HL-60/S4 treated with phorbol 12-myristate 13-acetate at 8.2 ng/mL for 4 days and 3 days (cell line): ENCODE measurements around the gene LRRC56.
"Not testable (repeated sequence)": the region's sequence is repeated elsewhere in the genome, so short reads cannot be mapped to it uniquely, and the experiment has no call there.

Source experiments
- in situ Hi-C: fragments of 300-500 bp; cut with MboI; formaldehyde crosslinking; loops from 2 replicates; pipeline ENCODE4 v1.15.0; 2022; ENCODE audit warnings: low sequenced_read_pairs

Gene LRRC56

GRCh38 chr11:571802-572185 lies 34.5 kb downstream of the LRRC56 start:
- in situ Hi-C loops: no loop called here

GRCh38 chr11:573146-573759 lies 35.9 kb downstream of the LRRC56 start:
- in situ Hi-C loops: no loop called here

DNA sequence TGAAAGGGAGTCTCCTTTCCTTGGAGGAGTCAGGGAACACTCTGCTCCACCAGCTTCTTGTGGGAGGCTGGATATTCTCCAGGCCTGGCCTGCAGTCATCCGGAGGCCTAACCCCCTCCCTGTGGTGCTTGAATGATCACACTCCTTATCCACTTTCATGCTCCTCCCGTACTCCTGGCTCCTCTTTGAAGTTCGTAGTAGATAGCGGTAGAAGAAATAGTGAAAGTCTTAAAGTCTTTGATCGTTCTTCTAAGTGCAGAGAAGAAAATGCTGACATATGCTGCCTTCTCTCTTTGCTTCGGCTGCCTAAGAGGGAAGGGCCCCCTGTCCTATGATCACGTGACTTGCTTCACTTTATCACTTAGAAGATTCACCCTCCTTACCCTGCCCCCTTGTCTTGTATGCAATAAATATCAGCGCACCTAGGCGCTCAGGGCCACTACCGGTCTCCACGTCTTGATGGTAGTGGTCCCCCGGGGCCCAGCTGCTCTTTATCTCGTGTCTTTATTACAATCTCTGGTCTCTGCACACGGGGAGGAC lies 36.8 kb downstream of the LRRC56 start:
- in situ Hi-C loops: not testable (repeated sequence)

DNA sequence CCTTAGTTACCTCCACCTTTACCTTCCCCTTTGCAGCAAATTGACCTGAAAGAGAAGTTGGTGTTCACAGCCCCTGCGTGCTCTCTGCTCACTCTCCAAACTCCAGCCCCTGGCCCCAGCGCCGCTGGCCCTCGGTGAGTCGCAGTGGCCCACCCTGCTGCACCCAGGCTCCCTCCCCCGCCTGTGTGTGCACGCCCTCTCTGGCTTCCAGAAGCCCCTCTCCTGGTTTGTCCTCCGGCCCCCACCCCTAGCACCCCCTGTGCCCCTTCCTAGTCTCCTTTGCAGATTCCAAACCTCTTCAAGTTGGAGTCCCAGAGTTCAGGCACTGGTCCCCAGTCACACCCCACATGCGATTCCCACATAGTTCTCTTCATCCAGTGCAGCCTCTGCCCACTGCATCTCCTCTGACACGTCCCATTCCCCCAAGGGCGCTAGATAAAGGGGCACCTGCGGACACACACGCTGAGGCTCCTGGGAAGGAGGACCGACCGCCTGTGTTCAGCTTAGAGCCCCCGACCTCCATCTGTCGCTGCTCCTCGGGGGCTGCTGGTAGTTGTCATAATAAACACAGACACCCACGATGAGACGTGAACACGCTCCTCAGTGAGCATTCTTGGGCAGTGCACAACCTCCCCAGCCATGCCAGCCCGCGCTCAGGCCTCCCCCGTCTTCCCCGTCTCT lies 37.4 kb downstream of the LRRC56 start:
- in situ Hi-C loops: no loop called here

DNA sequence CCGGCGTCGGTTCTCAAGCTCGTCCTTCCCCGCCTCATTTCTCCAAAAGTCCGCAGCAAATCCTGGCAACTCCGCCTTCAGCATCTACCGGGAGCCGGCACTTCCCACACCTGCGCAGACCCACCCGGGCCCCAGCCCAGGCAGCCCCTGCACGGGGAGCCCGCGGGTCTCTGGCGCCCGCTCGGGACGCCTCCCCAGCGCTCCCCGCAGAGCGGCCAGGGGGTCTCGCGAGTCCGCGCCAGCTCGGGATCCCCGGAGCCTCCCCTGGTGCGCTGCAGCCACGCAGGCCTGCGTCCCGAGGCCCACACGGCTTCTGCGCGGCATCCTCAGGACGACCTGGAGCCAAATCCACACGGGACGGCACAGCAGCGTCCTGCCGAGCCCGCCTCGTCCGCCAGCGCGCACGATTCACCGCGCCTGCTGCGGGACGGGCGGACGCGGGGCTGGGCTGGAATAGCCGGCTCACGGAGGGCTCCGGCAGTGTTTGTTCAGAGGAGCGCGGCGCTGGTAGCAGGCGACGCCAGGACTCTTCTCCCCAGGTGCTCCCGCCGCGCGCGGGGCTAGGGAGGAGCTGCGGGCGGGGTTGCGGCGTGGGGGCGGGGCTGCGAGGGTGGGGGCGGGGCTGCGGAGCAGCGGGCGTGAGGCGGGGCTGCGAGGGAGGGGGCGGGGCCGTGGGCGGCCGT lies 38.1 kb downstream of the LRRC56 start:
- in situ Hi-C loops: no loop called here

DNA sequence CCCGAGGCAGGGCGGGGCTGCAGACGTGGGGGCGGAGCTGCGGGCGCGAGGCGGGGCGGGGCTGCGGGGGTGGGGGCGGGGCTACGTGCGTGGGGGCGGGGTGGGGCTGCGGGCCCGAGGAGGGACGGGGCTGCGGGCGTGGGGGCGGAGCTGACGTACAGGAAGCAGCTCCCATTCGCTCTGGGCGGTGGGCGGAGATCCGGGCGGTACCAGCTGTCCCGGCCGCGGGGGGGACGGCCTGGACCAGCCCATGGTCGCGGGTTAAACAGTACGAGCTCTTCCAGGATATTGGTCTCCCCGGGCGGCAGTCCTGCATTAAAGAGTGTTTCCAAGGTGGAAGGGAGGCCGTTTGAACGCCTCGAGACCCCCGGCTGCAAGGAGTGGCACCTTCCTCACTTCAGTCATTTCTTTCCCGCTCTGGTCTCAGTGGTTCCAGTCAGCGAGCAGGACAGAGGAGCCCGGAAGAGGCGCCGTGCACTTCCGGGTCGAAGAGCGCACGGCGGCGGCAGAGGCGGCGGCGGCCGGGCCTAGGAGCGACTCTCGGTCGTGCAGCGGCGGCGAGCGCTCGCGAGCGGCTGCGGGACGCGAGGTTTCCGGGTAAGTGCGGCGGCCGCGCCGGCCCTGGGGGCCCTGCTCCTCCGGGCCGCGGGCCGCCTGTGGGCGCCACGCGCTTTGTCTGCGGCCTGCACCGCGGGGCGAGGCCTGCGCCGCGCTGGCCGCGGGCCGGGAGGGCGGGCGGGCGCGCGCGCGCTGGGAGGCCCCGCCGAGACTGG lies 38.9 kb downstream of the LRRC56 start, which contains the start of gene PHRF1:
Gene PHRF1 (plus strand): TSS at position 475 of the 773 bp plus-strand sequence. CDS start 5,043 bp downstream, outside the sequence.
- in situ Hi-C loops: no loop called here

DNA sequence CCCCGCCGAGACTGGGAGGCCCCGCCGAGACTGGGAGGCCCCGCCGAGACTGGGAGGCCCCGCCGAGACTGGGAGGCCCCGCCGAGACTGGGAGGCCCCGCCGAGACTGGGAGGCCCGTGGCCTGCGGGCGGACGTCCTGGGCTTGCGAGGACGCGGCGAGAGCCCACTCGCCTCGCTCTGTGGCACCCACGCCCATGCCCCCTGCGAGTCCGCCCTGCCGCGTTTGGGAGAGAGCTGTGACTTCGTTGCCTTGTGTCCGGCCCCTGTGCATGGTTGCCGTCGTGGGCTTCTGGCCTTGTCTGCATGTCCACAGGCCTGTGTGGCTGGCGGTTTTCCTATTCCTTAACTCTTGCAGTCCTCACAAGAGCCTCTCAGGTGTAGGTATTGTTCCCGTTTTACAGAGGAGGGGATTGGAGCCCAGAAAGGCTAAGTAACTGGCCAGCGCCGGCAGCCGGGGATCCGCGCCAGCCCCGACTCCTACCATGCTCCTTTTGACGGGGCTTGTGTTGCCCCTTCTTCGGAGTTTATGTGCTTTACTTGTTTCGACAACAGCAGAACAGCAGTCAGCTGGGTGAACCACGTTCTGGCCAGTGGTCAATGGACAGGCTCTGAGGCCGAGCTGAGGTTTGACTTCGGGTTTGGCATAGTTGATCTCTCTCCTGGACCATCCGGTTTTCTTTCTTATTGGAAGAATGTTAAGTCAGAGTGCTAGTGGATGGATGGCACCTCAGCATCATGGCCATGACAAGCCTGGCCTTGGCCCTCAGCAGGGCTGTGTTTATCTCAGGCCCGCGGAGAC lies 39.7 kb downstream of the LRRC56 start:
- in situ Hi-C loops: no loop called here

GRCh38 chr11:577611-577894 lies 40.2 kb downstream of the LRRC56 start:
- in situ Hi-C loops: no loop called here

DNA sequence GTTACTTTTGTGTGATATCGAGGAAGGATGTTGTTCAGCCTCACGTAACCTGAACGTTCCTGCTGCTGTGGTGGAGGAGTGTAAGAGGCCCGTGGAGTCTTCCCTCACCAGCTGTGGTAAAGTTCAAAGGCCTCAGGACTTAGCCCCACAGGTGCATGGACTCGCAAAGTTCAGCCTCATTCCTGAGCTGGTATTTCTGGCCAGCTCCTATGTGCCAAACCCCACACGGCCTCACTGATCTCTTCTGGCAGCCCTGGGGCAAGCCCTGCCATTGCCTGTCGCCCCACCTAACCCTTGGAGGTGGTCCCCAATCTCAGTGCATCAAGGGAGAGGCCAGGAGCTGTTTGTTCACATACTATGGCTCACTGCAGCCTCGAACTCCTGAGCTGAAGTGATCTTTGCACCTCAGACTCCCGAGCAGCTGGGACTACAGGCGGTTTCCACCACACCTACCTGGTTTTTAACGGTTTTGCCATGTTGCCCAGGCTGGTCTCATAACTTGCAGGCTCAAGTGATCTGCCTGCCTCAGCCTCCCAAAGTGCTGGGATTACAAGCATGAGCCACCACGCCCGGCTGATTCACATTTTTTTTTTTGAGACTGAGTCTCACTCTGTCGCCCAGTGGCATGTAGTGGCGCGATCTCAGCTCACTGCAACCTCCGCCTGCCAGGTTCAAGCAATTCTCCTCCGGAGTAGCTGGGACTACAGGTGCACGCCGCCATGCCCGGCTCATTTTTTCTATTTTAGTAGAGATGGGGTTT lies 41.1 kb downstream of the LRRC56 start:
- in situ Hi-C loops: no loop called here

- in situ Hi-C loops: no loop called here
These were observed 42.7 kb downstream of the LRRC56 start for GRCh38 chr11:579830-580601.

GRCh38 chr11:581342-581741 lies 44.0 kb downstream of the LRRC56 start:
- in situ Hi-C loops: no loop called here

DNA sequence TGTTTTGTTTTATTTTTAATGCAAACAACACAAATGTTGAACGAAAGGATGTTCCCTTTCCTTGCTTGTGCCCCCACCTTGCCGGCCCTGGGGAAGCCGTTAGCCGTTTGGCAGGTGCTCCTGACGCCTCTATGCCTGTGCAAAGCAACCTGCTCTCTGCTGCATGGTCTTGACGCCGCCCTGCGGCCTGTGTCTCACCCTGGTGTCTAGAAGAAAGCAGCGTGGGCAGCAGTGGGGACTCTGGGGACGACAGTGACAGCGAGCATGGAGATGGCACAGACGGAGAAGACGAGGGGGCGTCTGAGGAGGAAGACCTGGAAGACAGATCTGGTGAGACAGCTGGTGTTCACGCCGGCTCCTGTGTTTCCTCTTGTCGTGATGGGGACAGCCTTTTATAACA lies 44.4 kb downstream of the LRRC56 start:
- in situ Hi-C loops: no loop called here

DNA sequence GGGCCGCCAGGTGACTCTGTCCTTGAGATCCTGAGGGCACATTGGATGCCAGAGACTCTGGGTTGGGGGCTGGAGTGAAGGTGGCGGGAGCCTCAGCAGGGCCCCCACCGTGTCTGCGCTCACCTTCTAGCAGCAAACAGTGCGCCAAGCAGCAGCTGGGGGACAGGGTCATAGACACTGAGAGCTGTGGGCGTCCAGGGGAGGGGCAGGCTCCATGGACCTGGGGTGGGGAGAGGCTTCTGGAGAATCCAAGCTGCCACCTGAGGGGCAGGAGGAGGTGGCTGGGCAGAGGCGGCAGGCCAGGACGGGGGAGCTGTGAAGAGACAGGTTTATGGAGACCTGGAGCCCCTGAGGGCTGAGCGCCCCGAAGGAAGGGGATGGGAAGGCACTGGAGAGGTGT lies 47.0 kb downstream of the LRRC56 start:
- in situ Hi-C loops: no loop called here

GRCh38 chr11:586376-587316 lies 49.3 kb downstream of the LRRC56 start:
- in situ Hi-C loops: no loop called here

- in situ Hi-C loops: no loop called here
These were observed 50.2 kb downstream of the LRRC56 start for GRCh38 chr11:587546-587945.

DNA sequence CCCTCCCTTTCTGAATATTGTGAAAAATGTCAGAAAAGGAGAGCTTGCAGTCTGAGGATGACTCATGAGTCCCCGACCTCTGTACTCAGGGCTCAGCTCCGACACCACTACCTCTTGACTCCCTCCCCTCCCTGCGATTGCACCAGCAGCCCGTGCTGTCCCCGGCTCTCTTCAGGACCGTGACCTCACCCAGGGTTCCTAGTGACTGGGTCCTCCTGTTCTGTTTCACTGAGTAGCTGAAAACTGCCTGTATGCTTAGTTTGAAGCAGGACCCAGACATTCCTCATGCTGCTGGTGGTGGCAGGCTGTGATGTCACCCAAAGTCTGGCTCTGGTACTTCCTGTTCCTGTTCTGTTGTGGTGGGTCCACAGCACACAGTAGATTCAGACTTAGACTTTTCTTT lies 50.7 kb downstream of the LRRC56 start:
- in situ Hi-C loops: no loop called here

DNA sequence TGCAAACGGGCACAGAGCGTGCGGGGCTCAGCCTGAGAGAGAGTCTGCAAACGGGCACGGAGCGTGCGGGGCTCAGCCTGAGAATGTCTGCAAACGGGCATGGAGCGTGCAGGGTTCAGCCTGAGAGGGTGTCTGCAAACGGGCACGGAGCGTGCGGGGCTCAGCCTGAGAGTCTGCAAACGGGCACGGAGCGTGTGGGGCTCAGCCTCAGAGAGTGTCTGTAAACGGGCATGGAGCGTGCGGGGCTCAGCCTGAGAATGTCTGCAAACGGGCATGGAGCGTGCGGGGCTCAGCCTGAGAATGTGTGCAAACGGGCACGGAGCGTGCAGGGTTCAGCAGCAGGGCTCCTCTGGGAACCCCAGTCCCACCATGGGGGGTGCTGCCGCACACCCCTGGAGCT lies 52.5 kb downstream of the LRRC56 start:
- in situ Hi-C loops: no loop called here

DNA sequence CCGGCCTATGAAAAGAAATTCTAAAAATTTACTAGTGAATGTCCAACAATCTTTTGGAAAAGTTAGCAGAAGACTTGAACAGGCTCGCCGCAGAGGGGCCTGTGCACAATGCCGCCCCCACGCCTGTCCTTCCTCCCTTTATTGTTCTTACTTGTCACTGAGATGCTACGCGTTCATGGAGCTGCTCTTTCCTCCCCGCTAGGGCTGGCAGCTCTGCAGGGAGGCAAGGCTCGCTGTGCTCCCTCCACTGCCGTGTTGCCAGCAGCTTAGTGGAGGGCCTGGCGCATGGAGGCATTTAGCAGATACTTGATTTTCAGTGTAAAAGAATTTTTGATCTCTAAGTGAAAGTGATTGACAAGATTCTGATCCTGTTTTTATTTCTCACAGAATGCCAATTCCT lies 53.7 kb downstream of the LRRC56 start:
- in situ Hi-C loops: no loop called here
